Right lobe of liver (tissue), 6 donors: Measurements from ENCODE around the gene EMD. TPM values are rescaled to one million over a fixed set of nuclear protein-coding genes. Genes with fewer than 3 reads are reported as not detected.

Experiments used
- ATAC-seq, 4 donors: fragments of 200-7000 bp; cut with Tn5 transposase; one replicate each; pipeline ENCODE4 v1.9.1; 2020; ENCODE audit warnings: mild to moderate bottlenecking in 4 of 4, moderate library complexity in 4 of 4
- DNase-seq, 3 donors: peaks; one replicate each; pipeline ENCODE4 v3.0.0-alpha.2; 2020
- H3K27ac ChIP-seq, 3 donors: fragments of 200-600 bp; one replicate each; pipeline ENCODE4 v1.8.0; 2022
- H3K27me3 ChIP-seq, 2 donors: fragments of 200-600 bp; one replicate each; pipeline ENCODE4 v1.8.0; 2022
- H3K36me3 ChIP-seq, 4 donors: fragments of 200-600 bp; sonication (generic) in 1 of 4; one replicate each; pipeline versions ENCODE4 v1.5.1 to v1.8.0; 2017 to 2022; ENCODE audit warnings: control low read depth in 1 of 4
- H3K4me1 ChIP-seq, 4 donors: fragments of 200-600 bp; sonication (generic) in 1 of 4; one replicate each; pipeline versions ENCODE4 v1.5.1 to v1.8.0; 2017 to 2022; ENCODE audit warnings: control low read depth in 1 of 4
- H3K4me3 ChIP-seq, 3 donors: fragments of 200-600 bp; one replicate each; pipeline ENCODE4 v1.8.0; 2022
- H3K9me3 ChIP-seq, 4 donors: fragments of 200-600 bp; sonication (generic) in 1 of 4; one replicate each; pipeline versions ENCODE4 v1.5.1 to v1.8.0; 2017 to 2022; ENCODE audit warnings: control low read depth in 1 of 4
- CTCF ChIP-seq, 4 donors: fragments of 200-600 bp in 3 of 4; fragments of 450-650 bp in 1 of 4; IDR thresholded peaks; one replicate each; pipeline versions ENCODE4 v1.5.1 to v1.8.0; 2016 to 2022; ENCODE audit warnings: antibody characterized with exemption in 4 of 4, mild to moderate bottlenecking in 2 of 4
- POLR2A ChIP-seq: fragments of 450-650 bp; IDR thresholded peaks from one replicate; pipeline ENCODE4 v1.6.1; 2017; ENCODE audit warnings: antibody characterized with exemption, mild to moderate bottlenecking
- WGBS: methylation state at CpG from one replicate; pipeline ENCODE4 v1.1.6; 2018; ENCODE audit warnings: low coverage, low lambda C conversion rate; ENCODE audit not compliant: insufficient coverage; ENCODE audit errors: missing lambda C conversion rate; 5-methylcytosine and 5-hydroxymethylcytosine counted together
- intact Hi-C, 2 donors: fragments of 100-400 bp; cut with DNase I; formaldehyde crosslinking; loops; one replicate each; pipeline versions ENCODE4 v1.11.2 to v1.14.1; 2022
- total RNA-seq, 6 experiments: library from RNA; depleted of rRNA in 2 of 6; stranded (reverse); fragments of >200 nt in 2 of 6; fragmentation: NEBNext Ultra II Directional in 3 of 6; extraction: Animal tissue kit (Norgen Biotek cat#: 25700) in 3 of 6; gene quantifications; one replicate each; pipeline versions ENCODE4 v1.1.0 to v1.2.4, GENCODE V29; 2016 to 2023
- donor health status: DM: no; HTN: yes; CAD: no.
- donor health status: DM: no; HTN: no; CAD: no.
- donor health status: DM: no; HTN: no; CAD: no.
- donor health status: DM: no; HTN: yes; CAD: no.
- donor health status: DM: no; HTN: yes; CAD: no.

The EMD gene
- total RNA-seq, 6 experiments from 2014 or later, result 19.8 to 28.8 (median 24.2) TPM

GRCh38 chrX:154419688-154420401 is 40.8 kb downstream of the EMD start:
- DNase-seq (no peak), ATAC-seq (peak; percentile 46 to 64 (median 60))
- H3K4me1 ChIP-seq, result no peaks in the 10 kb centered on the region
- no peak overlapping the region for H3K27ac ChIP-seq
- no peaks in the 10 kb centered on the region for H3K27me3 ChIP-seq
- H3K36me3 ChIP-seq, result no peaks in the 10 kb centered on the region
- no peak overlapping the region for H3K4me3 ChIP-seq
- TF ChIP-seq CTCF (IDR thresholded peaks at IDR 0.05) (no peak), POLR2A (no peak)
- 68% methylated on average over 3 of the region's 19 CpGs for WGBS
- intact Hi-C loops, result no loop called here
- H3K9me3 ChIP-seq, result no peaks in the 10 kb centered on the region

DNA sequence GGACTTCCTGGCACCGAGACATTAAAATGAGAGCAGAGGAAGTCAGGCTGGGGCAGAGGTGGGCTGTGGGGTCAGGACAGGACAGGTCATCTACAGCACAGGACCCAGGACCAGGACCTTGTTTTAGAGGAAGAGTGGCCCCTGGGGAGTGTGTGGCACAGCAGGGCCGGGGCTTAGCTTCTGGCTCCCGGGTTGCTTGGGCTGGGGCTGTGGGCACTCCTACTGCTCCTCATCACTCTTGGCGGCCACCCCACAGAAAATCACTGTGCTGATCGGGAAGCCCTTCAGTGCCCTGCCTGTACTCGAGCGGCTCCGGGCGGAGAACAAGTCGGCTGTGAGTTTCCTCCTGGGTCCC is 41.3 kb downstream of the EMD start:
- 80% methylated on average over 1 of the region's 10 CpGs for WGBS
- ATAC-seq (no peak), DNase-seq (no peak)
- H3K4me3 ChIP-seq, result no peak overlapping the region
- H3K27ac ChIP-seq, result no peak overlapping the region
- no peaks in the 10 kb centered on the region for H3K27me3 ChIP-seq
- no peaks in the 10 kb centered on the region for H3K9me3 ChIP-seq
- H3K36me3 ChIP-seq, result no peaks in the 10 kb centered on the region
- intact Hi-C loops, result no loop called here
- H3K4me1 ChIP-seq, result no peaks in the 10 kb centered on the region
- TF ChIP-seq CTCF (IDR thresholded peaks at IDR 0.05), result no peak

GRCh38 chrX:154426916-154427770 is 48.0 kb downstream of the EMD start:
- no peak overlapping the region for H3K27ac ChIP-seq
- H3K27me3 ChIP-seq, result no peaks in the 10 kb centered on the region
- peaks cover 0 to 11% (median 0%) of the 10 kb centered on the region in 4 donors for H3K4me1 ChIP-seq
- no peak for ATAC-seq
- intact Hi-C loops, result no loop called here
- H3K36me3 ChIP-seq, result no peaks in the 10 kb centered on the region
- H3K9me3 ChIP-seq, result no peaks in the 10 kb centered on the region
- DNase-seq, result no peak
- H3K4me3 ChIP-seq, result no peak overlapping the region
- WGBS, result 70% methylated on average over 10 of the region's 13 CpGs
- no peak for TF ChIP-seq CTCF (IDR thresholded peaks at IDR 0.05)
- TF ChIP-seq POLR2A, result no peak

DNA sequence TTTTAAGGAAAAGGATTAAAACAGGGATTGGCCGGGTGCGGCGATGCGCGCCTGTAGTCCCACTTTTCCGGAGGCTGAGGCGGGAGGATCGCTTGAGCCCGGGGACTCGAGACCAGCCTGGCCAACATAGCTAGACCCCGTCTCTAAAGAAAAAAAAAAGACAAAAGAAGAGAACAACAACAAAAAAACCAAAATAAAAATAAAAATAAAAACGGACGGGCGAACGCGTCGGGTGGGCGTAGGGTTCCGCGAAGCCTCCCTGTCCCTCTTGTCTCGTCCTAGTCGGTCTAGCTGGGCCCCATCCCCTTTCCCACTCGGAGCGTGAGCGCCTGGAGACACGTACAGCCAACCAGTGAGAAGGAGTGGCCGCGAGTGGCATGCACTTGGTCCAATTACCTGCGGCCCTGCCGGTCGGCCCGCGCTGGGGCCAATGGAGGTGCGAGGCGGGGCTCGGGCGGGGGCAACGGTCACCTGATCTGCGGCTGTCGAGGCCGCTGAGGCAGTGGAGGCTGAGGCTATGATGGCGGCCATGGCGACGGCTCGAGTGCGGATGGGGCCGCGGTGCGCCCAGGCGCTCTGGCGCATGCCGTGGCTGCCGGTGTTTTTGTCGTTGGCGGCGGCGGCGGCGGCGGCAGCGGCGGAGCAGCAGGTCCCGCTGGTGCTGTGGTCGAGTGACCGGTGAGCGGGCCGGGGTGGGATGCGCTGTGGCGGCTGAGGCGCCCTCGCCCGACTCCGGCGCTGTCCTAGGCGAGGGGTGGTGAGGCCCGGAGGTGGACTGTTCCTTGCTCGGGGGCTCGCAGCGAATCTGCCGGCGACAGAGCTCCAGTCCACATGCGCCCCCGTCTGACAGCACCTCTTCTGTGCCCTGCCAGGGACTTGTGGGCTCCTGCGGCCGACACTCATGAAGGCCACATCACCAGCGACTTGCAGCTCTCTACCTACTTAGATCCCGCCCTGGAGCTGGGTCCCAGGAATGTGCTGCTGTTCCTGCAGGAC is 49.4 kb downstream of the EMD start, which contains the start of gene ATP6AP1:
Gene ATP6AP1, plus strand, starts transcription at position 502 of the 996 bp plus-strand sequence. Its CDS starts 16 bp downstream, at position 518.
- whole genome bisulfite sequencing, result 38% methylated on average over 29 of the region's 87 CpGs
- H3K4me3 ChIP-seq, result peak within 1 kb of the TSS; percentile 69 to 74 (median 73)
- intact Hi-C loops, result no loop called here
- ATAC-seq (peak; percentile 96 to 99 (median 98)), DNase-seq (peak; percentile 92 to 95 (median 93))
- peak within 1 kb of the TSS; percentile 44 to 76 (median 59) for H3K27ac ChIP-seq
- H3K9me3 ChIP-seq, result no peaks in the 10 kb centered on the region
- H3K27me3 ChIP-seq, result no peaks in the 10 kb centered on the region
- peaks cover 0 to 11% (median 0%) of the 10 kb centered on the region in 4 donors for H3K4me1 ChIP-seq
- TF ChIP-seq POLR2A, result peak; percentile 41
- no peak for TF ChIP-seq CTCF (IDR thresholded peaks at IDR 0.05)
- no peaks in the 10 kb centered on the region for H3K36me3 ChIP-seq
